CD4-positive, alpha-beta T cell treated with Interleukin-17A for 4 hours (primary cell): ENCODE measurements around the gene SFN.
"Not testable (repeated sequence)": the region's sequence is repeated elsewhere in the genome, so short reads cannot be mapped to it uniquely, and the experiment has no call there.

ENCODE experiments used
- DNase-seq: peaks from one replicate; pipeline ENCODE4 v3.0.0-alpha.2; 2020; ENCODE audit warnings: mixed read lengths

The SFN gene

DNA sequence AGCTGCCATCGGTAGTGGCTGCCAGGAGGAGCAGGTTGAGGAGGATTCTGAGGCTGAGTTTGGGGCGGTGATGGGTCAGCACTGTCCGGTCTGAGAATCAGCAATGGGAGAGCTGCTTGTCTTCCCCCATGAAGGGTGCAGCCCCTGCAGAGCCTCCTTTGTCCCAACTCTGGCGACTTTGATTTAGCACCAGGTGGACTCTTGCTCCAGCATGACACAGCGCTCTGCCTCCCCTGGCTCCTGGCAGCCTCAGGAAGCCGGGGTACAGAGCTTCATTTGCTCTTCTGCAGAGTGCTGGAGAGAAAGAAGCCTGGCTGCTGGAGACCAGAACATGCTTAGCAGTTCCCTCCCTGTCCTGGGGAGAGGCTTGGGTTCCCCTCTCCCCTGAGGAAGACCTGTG lies 23.2 kb upstream of the SFN start:
- no peak for DNase-seq

DNA sequence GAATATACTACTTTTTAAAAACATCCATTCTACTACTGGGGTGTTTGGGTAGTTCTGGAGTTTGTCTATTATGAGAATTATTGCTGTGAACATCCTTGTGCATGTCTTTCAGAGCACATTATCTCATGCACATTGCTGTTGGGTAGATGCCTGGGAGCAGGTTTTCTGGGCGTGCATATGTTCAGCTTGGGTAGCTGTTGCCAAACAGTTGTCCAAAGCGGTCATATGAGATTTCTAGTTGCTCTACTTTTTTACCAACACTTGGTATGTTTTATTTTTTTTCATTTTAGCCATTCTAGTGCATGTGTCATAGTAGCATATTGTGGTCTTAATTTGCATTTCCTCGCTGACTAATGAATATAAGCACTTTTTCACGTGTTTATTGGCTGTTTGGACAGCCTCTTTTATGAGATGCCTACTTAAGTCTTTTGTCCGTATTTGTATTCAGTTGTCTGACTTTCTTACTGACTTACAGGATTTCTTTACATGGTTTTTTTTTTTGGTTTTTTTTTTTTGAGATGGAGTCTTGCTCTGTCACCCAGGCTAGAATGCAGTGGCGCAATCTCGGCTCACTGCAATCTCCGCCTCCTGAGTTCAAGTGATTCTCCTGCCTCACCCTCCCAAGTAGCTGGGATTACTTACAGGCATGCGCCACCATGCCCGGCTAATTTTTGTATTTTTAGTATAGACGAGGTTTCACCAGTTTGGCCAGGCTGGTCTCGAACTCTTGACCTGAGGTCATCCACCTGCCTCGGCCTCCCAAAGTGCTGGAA lies 18.3 kb upstream of the SFN start:
- DNase-seq, result no peak

DNA sequence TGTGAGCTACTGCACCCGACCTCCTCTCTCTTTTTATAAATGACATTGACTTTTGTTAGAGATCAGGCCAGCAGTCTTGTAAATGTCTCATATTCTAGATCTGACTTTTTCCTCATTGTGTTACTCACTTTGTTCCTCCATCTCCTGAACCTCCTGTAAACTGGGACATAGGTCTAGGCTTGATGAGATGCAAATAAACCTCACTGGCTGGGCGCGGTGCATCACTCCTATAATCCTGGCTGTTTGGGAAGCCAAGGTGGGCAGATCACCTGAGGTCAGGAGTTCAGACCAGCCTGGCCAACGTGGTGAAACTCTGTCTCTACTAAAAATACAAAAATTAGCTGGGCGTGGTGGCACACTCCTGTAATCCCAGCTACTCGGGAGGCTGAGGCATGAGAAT lies 15.1 kb upstream of the SFN start:
- not testable (repeated sequence) for DNase-seq

DNA sequence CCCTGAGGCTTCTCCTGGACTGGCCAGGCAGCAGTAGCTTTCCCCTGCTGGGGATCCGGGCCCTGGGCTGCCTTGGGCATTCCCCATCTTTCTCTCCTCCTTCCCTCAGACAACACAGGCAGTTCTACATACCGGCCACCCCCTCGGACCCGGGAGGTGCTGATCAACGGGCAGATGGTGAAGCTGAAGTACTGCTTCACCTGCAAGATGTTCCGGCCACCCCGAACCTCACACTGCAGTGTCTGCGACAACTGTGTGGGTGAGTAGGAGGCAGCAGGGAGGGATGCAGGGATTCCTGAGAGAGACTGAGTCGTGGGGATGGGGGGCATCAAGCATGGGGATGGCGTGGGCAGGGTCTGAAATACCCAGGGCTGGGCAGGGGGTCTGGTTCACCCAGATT lies 14.4 kb upstream of the SFN start:
- DNase-seq, result no peak

DNA sequence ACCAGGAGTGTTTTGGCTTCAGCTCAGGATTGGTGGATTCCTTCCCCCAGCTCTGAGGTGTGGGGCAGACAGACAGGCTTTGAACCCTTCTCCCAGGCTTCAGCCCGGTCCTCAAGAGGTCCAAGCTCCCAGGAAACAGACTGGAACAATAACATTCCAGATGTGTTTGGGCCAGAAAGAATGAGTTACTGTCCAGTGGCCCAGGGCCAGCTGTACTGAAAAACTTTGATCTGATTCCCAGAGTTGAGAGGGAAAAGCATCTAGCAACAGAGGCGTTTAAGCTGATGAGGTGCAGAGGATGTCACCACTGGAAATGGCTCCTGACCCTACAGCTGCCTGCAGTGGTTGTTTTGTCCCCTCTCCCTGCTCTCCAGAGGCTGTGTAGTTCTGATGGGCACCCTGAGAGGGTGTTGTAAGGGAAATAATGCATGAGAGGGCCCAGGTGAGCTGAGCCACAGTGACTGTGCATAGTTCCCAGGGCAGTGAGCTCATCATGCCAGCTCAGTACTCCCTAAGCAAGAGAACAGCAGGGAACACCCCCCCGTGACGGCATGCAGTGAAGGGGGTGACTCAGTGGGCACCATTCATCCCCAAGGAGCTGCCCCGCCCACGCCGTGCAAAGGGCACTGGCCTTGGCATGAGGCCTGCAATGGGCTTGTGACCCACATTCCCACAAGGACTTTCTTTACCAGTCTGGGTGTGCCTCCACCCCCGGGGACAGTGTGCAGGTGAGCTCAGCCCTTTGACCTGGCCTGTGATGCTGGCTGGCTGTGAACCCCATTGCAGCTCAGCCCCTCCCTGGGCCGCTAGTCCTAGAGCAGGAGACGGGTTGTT lies 13.8 kb upstream of the SFN start:
- DNase-seq, result no peak

DNA sequence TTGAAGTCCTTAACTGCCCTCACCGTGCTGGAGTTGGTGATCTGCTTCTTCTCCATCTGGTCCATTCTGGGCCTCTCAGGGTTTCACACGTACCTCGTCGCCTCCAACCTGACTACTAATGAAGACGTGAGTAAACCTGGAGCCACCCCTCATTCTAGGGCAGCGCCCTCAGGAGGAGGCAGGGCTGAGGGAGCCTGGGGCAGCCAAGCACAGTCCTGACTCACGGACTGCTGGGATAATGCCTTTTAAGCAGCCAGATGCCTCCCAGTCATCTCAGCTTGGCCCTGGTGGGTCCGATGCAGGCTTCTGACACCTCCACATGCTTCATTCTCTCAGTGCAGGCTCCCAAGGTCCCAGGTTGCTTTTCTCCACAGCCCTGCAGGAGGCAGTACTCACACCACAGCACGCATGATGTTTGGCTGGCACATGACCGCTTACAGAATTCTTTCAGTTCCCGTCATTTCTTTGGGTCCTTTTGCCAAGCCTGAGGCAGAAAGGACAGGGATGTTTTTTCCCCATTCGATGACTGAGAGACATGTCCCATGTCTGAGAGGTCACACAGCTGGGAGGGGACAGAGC lies 11.8 kb upstream of the SFN start:
- DNase-seq, result no peak

DNA sequence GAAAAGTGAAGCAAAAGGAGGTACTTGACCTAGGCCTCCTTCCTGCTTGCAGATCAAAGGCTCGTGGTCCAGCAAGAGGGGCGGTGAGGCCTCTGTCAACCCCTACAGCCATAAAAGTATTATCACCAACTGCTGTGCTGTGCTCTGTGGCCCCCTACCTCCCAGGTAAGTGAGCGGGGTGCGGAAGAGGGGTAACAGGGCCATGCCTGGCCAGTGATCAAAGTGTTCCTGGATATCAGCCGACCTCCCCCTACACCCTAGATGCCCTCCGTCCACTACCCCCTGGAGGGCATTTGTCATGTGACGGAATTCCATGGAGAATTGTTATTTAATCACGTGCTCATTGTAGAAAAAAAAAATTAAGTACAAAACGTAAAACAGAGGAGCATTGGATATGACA lies 10.2 kb upstream of the SFN start:
- DNase-seq, result no peak

DNA sequence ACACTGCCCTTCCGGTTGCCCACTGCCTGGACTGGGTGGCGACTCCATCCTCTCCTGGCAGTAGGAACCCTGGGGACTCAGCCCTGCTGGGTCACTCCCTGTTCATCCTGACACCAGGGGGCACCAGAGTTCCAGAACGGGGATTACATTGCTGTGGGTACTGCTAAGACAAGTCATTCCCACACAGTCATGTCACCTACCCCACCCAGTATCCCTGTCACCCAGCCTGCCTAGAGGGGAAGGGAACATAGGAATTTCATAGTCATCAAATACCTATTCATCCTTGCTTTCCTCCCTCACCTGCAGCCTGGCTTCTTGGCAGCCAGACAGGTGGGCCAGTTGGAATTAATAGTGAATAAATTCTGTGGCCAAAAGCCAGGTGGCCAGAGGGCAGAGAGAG lies 9.8 kb upstream of the SFN start:
- DNase-seq, result peak; percentile 91

DNA sequence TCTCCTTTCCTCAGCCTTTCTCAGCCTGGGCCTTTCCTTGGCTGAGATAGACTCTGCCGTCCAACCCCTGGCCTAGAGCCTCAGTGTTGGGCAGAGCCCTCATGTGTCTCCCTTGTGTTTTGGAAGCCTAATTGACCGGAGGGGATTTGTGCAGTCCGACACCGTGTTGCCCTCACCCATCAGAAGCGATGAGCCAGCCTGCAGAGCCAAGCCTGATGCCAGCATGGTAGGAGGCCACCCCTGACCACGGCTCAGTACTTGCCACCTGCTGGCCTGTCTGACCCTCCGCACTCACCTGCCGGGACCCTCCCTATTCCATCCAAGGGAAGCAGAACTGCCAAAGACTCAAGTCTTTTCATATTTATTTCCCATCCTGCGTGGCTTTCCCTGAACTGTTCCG lies 9.3 kb upstream of the SFN start:
- DNase-seq, result no peak

DNA sequence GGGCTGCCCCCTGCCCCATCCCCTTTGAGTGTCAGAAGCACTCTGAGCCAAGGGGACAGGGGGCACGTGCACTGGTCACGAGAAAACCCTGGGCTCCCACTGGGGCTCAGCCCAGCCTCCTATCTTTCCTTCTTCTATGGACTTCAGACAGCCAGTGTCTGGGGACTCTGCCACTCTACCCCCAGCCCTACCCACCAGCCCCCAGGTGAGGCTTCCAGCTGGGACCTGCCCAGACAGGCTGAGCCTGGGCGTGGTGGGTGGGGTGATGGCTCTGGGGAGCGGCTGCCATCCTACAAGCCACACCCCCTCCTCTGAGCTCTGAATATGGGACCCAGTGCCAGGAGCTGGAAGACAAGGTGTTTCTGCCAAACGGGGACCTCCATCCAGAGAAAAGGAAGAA lies 8.0 kb upstream of the SFN start:
- DNase-seq, result no peak

DNA sequence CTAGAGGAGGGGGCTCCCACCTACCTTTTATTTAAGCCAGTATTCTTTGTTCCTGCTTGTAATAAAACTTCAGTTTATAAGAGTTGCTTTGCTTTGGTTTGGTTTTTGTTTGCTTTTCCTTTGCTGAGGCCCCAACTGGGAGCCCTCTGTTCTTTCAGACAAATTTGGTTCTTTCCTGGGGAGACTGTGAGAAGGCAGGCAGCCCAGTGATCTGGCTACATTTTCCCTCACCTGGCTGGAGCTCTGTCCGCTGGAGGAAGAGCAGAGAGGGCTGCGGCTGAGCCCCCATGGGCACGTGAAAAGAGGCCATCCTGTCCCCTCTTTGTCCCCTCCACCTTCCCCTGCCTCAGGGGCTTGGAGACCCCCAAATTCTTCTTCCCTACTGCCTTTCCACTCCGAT lies 7.3 kb upstream of the SFN start:
- no peak for DNase-seq

DNA sequence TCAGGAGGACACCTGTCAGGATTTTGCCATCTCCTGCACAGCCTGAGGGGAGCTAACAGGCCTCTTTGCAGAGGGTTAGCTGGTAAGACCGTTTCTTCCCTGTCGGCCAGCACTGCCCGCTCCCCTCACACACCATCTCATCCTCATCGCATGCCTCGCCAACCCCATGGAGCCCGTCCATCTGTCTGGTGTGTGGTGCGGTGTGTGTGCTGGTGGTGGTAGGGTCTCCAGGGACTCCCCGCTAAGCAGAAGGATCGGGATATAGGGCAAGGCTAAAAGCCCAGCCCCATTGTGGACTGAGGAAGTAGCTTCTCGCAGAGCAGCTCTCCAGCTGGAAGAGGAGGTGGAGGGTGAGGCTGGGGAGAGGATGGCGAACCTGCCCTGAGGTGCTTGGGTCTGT lies 6.8 kb upstream of the SFN start:
- no peak for DNase-seq

DNA sequence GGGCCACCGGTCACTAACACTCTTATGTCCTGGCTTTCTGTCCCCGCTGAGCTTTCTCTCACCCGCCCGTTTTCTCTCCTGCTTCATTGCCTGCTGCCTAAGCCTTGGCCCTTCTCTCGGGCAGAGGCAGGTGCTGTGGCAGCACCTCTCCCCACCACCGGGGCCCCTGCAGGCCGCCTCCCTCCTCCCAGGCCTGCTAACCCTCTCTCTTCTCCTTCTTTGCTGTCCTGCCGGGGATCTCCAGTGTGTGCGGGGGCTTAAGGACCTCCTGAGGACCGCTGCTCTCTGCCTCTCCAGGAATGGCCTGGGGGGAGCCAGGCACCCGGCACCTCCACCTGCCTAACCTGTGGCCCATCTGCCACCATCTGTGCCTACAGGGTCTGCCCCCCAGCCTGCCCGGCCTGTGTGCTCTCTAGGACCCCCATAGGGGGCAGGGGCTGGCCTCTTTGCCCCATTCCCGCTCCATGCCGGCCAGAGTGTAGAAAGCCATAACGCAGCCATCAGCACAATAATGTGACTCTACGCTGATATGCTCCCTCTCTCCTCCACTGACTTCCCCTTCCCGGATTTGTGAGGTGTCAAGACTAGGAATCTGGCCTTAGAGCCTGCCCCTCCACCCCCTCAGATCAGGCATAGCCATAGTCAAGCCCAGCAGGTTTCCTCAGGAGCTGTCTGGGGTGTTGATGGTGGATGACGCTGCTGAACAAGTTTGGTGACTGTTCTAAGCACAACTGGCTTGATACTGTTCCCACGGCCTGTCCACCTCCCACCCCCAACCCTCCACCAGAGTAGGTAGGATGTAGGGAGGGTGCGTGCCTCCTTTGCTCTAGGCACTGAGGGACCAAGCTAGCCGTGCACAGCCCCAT lies 6.1 kb upstream of the SFN start:
- DNase-seq, result no peak

DNA sequence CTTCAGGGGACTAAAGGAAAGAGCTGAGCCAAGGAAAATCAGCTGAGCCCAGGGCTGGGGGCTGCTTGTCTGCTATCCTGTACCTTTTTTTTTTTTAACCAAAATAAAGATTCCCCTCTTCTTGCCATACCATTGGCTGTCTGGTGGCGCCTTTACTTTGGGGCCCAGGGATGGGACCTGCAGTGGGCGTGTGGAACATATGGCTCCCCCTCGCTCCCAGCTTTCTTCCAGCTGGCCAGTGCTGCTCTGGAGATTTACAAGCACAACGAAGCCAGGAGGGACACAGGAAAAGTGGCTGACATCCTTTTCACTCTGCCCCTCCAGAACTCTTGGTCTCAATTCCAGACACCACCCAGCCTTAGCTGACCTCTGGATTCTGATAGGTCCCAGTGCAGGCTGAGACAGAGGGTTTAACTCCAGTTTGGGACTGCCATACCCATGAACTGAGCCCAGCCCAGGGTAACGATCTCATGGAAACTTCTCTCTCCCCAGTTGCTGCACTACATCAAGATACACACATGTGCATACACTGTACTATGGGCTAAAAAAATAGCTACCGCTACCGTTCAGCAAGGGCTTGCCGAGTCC lies 5.4 kb upstream of the SFN start:
- no peak for DNase-seq

DNA sequence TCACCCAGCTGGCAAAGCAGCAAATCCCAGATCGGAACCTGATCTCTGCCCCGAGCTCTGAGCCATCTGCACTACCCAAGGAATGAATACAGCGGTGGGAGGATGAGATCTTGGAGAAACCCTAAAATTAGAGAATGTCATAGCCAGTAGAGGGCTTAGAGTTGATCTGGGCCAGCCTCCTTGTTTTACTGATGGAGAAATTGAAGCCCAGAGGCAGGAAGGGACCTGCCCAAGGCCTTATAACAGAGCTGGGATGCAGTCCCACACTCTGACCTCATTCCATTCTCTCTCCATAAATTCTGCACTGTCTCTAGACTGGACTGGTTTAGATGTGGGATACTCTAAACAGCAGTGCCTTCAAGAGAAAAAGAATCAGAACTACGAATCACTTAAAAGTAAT lies 4.8 kb upstream of the SFN start:
- DNase-seq, result no peak

DNA sequence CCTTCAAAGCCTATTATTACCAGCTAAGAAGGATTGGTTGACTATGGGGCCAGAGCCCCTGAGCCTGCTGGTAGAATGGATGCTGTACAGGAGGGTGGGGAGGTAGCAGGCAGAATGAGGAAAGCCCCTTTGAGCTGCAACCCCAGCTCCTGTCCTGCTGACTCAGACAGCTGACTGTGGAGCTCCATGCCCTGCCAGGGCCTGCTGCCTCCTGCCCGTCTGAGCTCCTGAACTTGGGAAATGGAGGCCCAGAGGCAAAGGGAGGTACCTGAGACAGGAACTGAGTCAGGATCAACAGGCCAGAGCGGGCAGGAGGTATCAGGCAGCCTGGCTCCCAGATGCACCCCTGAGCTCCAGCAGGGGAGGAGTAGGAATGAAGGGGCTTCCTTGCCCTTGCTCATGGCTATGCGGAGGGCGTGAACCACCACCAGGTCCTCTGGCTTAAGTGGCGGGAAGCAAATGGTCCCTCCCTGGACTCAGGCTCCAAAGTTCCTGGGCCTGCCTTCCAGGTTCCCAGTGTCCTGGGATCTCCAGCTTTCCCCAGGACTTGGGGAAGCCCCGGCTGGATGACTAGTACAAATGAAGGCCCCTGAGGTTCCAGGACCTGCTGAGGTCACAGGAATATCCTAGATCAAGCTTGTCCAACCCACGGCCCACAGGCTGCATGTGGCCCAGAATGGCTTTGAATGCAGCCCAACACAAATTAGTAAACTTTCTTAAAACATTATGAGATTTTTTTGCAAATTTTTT lies 3.9 kb upstream of the SFN start:
- DNase-seq, result no peak

DNA sequence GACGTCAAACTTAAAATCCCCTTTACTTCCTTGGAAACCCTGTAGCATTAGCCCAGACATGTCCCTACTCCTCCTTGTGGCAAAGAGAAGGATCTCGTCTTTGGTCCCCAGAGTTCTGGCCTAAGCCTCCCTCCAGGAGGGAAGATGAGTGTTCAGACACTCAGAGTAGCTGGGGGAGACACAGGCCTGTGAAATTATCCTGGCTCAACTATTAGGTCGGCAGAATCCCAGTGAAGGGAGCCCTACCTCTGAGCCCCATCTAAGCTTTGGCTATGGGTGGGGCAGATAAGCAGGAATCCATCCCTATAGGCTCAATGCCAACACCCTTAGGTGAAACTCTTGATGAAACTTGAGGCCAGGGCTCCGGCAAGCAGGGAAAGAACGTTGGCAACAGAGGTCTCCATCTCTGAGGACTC lies 1.7 kb upstream of the SFN start:
- no peak for DNase-seq

DNA sequence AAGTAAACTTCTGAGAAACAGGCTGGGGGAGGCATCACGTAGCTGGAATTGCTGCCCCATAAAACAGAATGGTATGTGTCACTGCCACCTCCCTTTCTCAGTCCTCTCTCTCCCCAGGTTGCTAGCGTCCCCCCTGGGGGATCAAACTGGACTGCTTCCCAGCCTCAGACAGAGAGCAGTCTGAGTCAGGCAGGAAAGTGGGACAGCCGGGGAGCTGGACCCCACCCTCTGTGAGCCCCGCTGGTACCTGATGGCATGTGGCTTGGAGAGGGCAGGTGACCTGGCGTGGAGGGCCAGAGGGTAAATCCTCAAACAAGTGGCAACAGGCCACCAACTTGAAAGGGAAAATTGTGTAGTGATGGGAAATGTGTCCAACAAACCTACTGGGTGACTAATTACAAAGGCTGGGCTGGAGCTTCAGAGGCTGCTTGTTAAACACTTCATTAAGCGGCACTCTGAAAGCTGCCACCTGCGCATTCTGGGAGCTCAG lies 1.0 kb upstream of the SFN start:
- DNase-seq, result no peak

DNA sequence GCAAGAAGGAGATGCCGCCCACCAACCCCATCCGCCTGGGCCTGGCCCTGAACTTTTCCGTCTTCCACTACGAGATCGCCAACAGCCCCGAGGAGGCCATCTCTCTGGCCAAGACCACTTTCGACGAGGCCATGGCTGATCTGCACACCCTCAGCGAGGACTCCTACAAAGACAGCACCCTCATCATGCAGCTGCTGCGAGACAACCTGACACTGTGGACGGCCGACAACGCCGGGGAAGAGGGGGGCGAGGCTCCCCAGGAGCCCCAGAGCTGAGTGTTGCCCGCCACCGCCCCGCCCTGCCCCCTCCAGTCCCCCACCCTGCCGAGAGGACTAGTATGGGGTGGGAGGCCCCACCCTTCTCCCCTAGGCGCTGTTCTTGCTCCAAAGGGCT lies 732 bp downstream of the SFN start:
- no peak for DNase-seq

DNA sequence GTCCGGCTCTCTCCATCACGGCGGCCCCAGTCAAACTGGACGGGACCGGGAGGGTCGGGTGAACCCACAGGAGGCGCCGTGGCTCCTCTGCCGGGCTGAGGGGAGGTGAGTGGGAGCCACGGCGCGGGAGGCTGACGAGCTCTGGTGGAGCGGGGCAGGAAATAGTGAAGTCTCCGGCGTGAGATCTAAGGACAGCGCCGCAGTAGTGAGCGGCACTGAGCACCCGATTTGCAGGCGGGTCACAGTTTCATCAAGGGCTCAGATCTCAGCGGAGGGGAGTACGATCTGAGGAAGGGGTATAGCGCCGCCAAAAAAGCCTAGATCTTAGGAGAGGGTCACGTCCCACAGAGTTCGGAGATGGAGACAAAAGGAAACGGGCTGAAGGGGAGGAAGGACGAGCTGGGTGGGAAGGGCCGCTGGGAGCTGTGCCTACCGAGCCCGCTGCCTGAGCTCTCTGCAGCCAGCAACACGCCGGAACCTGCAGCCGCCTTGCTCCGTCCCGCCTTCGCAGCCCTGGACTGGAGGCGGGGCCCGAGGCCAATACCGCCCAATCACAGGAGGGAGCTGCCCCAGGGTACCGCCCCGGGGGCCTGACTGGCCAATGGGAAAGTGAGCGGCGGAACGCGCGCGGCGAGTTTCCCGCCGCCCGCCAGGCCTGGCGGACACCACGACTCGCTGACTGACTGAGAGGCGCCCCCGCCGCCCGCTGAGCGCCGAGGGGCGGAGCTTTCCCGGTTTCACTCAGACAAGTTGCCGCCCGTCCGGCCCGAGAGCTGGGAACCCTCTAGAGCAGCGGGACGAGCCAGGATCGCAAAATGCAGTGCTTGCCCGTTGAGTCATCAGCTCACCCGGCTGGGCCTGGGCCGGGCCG lies 1.9 kb downstream of the SFN start:
- peak; percentile 96 for DNase-seq

DNA sequence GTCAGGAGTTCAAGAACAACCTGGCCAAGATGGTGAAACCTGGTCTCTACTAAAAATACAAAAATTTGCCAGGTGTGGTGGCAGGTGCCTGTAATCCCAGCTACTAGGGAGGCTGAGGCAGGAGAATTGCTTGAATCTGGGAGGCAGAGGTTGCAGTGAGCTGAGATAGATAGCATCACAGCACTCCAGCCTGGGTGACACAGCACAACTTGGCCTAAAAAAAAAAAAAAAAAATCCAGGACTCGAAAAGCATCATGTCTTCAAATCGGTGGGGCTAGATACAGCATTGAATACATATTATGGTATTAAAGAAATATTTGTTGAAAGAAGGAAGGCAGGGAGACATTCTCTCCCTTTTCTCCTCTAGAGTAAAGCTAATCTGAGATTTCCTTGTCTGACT lies 10.1 kb downstream of the SFN start:
- DNase-seq, result not testable (repeated sequence)
